Right atrium auricular region (tissue), 2 donors: ENCODE data around the gene NXPE4. TPM values are rescaled to one million over a fixed set of nuclear protein-coding genes. Genes with fewer than 3 reads are reported as not detected.
"Not testable (repeated sequence)": the region's sequence is repeated elsewhere in the genome, so short reads cannot be mapped to it uniquely, and the experiment has no call there.

Experiments
- DNase-seq: peaks from one replicate; pipeline ENCODE4 v3.0.0-alpha.2; 2019; ENCODE audit warnings: low spot score
- H3K27ac ChIP-seq, 2 donors: fragments of 200-600 bp; sonication (generic); 1 replicate in 1 of 2; 2 replicates in 1 of 2; pipeline ENCODE4 v1.5.1; 2016 to 2019
- H3K27me3 ChIP-seq, 2 donors: fragments of 200-600 bp; sonication (generic); one replicate each; pipeline versions ENCODE4 v1.5.1 to v1.6.0; 2017 to 2019
- H3K36me3 ChIP-seq: fragments of 200-600 bp; sonication (generic); one replicate; pipeline ENCODE4 v1.5.1; 2016
- H3K4me1 ChIP-seq, 2 donors: fragments of 200-600 bp; sonication (generic); one replicate each; pipeline versions ENCODE4 v1.5.1 to v1.6.0; 2017 to 2019
- H3K4me3 ChIP-seq, 2 donors: fragments of 200-600 bp; sonication (generic); 1 replicate in 1 of 2; 2 replicates in 1 of 2; pipeline ENCODE4 v1.5.1; 2017 to 2019; ENCODE audit warnings: mild to moderate bottlenecking in 1 of 2, moderate library complexity in 1 of 2
- H3K9me3 ChIP-seq, 2 donors: fragments of 200-600 bp; sonication (generic); one replicate each; pipeline ENCODE4 v1.5.1; 2019
- CTCF ChIP-seq, 2 donors: fragments of 200-600 bp; sonication (generic); IDR thresholded peaks; one replicate each; pipeline ENCODE4 v1.5.1; 2019; ENCODE audit warnings: antibody characterized with exemption in 2 of 2
- total RNA-seq, 2 donors: library from RNA; depleted of rRNA; stranded (reverse); fragments of >200 nt; gene quantifications; one replicate each; pipeline ENCODE4 v1.1.0, GENCODE V29; 2016

Gene NXPE4
- not detected for total RNA-seq

- Histone ChIP-seq H3K4me1 (no peaks in the 10 kb centered on the region), H3K4me3 (no peak within 1 kb of the TSS), H3K36me3 (no peaks in the 10 kb centered on the region), H3K9me3 (no peaks in the 10 kb centered on the region), H3K27ac (no peak within 1 kb of the TSS), H3K27me3 (no peaks in the 10 kb centered on the region)
- DNase-seq, result no peak
- no peak for TF ChIP-seq CTCF (IDR thresholded peaks at IDR 0.05)
Observed at GRCh38 chr11:114595571-114595970, at the start of gene NXPE4. TSS of gene NXPE4 (minus strand) at chr11:114595786. CDS start at chr11:114594759, 1,027 bp downstream.

- not testable (repeated sequence) for H3K9me3 ChIP-seq, H3K4me1 ChIP-seq, DNase-seq
Observed at GRCh38 chr11:114639440-114639839, 43.9 kb upstream of the NXPE4 start.

GRCh38 chr11:114631445-114631965 lies 35.9 kb upstream of the NXPE4 start:
- H3K4me1 ChIP-seq, DNase-seq, H3K36me3 ChIP-seq, H3K9me3 ChIP-seq, H3K4me3 ChIP-seq, H3K27me3 ChIP-seq, H3K27ac ChIP-seq: not testable (repeated sequence)

More at GRCh38 chr11:114639440-114639839, 43.9 kb upstream of the NXPE4 start:
- not testable (repeated sequence) for H3K27ac ChIP-seq, H3K27me3 ChIP-seq, H3K4me3 ChIP-seq, H3K36me3 ChIP-seq

- no peak overlapping the region for H3K27ac ChIP-seq
- DNase-seq, result no peak
- no peaks in the 10 kb centered on the region for H3K9me3 ChIP-seq
- no peaks in the 10 kb centered on the region for H3K36me3 ChIP-seq
- H3K4me1 ChIP-seq, result no peaks in the 10 kb centered on the region
- no peaks in the 10 kb centered on the region for H3K27me3 ChIP-seq
- no peak overlapping the region for H3K4me3 ChIP-seq
- no peak for TF ChIP-seq CTCF (IDR thresholded peaks at IDR 0.05)
Observed at GRCh38 chr11:114625294-114625693, 29.7 kb upstream of the NXPE4 start.

GRCh38 chr11:114624455-114625207 lies 29.0 kb upstream of the NXPE4 start:
- no peaks in the 10 kb centered on the region for H3K27me3 ChIP-seq
- H3K27ac ChIP-seq, result no peak overlapping the region
- H3K4me3 ChIP-seq, result no peak overlapping the region
- H3K4me1 ChIP-seq, result no peaks in the 10 kb centered on the region
- DNase-seq, result no peak
- H3K36me3 ChIP-seq, result no peaks in the 10 kb centered on the region
- TF ChIP-seq CTCF (IDR thresholded peaks at IDR 0.05), result no peak
- H3K9me3 ChIP-seq, result no peaks in the 10 kb centered on the region

GRCh38 chr11:114623720-114624119 lies 28.1 kb upstream of the NXPE4 start:
- Histone ChIP-seq H3K4me1 (no peaks in the 10 kb centered on the region), H3K27ac (no peak overlapping the region), H3K36me3 (no peaks in the 10 kb centered on the region), H3K27me3 (no peaks in the 10 kb centered on the region), H3K9me3 (no peaks in the 10 kb centered on the region), H3K4me3 (no peak overlapping the region)
- TF ChIP-seq CTCF (IDR thresholded peaks at IDR 0.05), result no peak
- no peak for DNase-seq

GRCh38 chr11:114622858-114623257 lies 27.3 kb upstream of the NXPE4 start:
- no peak overlapping the region for H3K27ac ChIP-seq
- no peaks in the 10 kb centered on the region for H3K4me1 ChIP-seq
- no peaks in the 10 kb centered on the region for H3K27me3 ChIP-seq
- H3K4me3 ChIP-seq, result no peak overlapping the region
- H3K9me3 ChIP-seq, result no peaks in the 10 kb centered on the region
- no peaks in the 10 kb centered on the region for H3K36me3 ChIP-seq
- TF ChIP-seq CTCF (IDR thresholded peaks at IDR 0.05), result no peak
- no peak for DNase-seq
